22Rv1 (cell line): ENCODE data around the gene ARMC6.

ENCODE experiments used
- H3K27ac ChIP-seq: fragments of 450-650 bp; 2 replicates; pipeline ENCODE4 v1.5.1; 2017
- CTCF ChIP-seq: fragments of 450-650 bp; IDR thresholded peaks from 2 replicates; pipeline ENCODE4 v1.5.1; 2017; ENCODE audit warnings: mild to moderate bottlenecking
- ZFX ChIP-seq: fragments of 450-650 bp; IDR thresholded peaks from 2 replicates; pipeline ENCODE4 v1.6.1; 2017; ENCODE audit warnings: antibody characterized with exemption, borderline replicate concordance

Gene ARMC6

GRCh38 chr19:18999016-18999758, 34.2 kb upstream of the ARMC6 start:
- H3K27ac ChIP-seq: no peak overlapping the region
- TF ChIP-seq CTCF (no peak), ZFX (no peak)

- peak; percentile 62 for TF ChIP-seq CTCF
- TF ChIP-seq ZFX: no peak
- H3K27ac ChIP-seq: no peak overlapping the region
Measured at GRCh38 chr19:18999896-19000620, 33.3 kb upstream of the ARMC6 start.

- TF ChIP-seq ZFX (no peak), CTCF (no peak)
- no peak overlapping the region for H3K27ac ChIP-seq
Measured at GRCh38 chr19:19004144-19004543, 29.3 kb upstream of the ARMC6 start.

GRCh38 chr19:19006213-19006612, 27.2 kb upstream of the ARMC6 start:
- TF ChIP-seq CTCF (no peak), ZFX (no peak)
- no peak overlapping the region for H3K27ac ChIP-seq

- TF ChIP-seq ZFX (no peak), CTCF (no peak)
- H3K27ac ChIP-seq: no peak overlapping the region
Measured at GRCh38 chr19:19009951-19010350, 23.5 kb upstream of the ARMC6 start.

GRCh38 chr19:19010551-19010950, 22.9 kb upstream of the ARMC6 start:
- TF ChIP-seq ZFX: no peak
- TF ChIP-seq CTCF: no peak
- no peak overlapping the region for H3K27ac ChIP-seq

- no peak for TF ChIP-seq CTCF
- TF ChIP-seq ZFX: no peak
- H3K27ac ChIP-seq: no peak overlapping the region
Measured at GRCh38 chr19:19021115-19021514, 12.3 kb upstream of the ARMC6 start.
